22Rv1 (cell line): ENCODE data around the gene ZBTB42.

Experiments
- H3K27ac ChIP-seq: fragments of 450-650 bp; 2 replicates; pipeline ENCODE4 v1.5.1; 2017
- ZFX ChIP-seq: fragments of 450-650 bp; IDR thresholded peaks from 2 replicates; pipeline ENCODE4 v1.6.1; 2017; ENCODE audit warnings: antibody characterized with exemption, borderline replicate concordance
- TF ChIP-seq, protein P1 (sequence below): fragments of 450-650 bp; IDR thresholded peaks from 2 replicates; pipeline ENCODE4 v1.5.1; 2017; ENCODE audit warnings: mild to moderate bottlenecking

Gene ZBTB42

GRCh38 chr14:104766256-104766862, 34.5 kb upstream of the ZBTB42 start:
- H3K27ac ChIP-seq = 0 out of 2 replicates have a peak overlapping the region, but pooled peaks have one; percentile 18
- TF ChIP-seq ZFX = no peak
- TF ChIP-seq, protein P1, sequence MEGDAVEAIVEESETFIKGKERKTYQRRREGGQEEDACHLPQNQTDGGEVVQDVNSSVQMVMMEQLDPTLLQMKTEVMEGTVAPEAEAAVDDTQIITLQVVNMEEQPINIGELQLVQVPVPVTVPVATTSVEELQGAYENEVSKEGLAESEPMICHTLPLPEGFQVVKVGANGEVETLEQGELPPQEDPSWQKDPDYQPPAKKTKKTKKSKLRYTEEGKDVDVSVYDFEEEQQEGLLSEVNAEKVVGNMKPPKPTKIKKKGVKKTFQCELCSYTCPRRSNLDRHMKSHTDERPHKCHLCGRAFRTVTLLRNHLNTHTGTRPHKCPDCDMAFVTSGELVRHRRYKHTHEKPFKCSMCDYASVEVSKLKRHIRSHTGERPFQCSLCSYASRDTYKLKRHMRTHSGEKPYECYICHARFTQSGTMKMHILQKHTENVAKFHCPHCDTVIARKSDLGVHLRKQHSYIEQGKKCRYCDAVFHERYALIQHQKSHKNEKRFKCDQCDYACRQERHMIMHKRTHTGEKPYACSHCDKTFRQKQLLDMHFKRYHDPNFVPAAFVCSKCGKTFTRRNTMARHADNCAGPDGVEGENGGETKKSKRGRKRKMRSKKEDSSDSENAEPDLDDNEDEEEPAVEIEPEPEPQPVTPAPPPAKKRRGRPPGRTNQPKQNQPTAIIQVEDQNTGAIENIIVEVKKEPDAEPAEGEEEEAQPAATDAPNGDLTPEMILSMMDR = no peak

DNA sequence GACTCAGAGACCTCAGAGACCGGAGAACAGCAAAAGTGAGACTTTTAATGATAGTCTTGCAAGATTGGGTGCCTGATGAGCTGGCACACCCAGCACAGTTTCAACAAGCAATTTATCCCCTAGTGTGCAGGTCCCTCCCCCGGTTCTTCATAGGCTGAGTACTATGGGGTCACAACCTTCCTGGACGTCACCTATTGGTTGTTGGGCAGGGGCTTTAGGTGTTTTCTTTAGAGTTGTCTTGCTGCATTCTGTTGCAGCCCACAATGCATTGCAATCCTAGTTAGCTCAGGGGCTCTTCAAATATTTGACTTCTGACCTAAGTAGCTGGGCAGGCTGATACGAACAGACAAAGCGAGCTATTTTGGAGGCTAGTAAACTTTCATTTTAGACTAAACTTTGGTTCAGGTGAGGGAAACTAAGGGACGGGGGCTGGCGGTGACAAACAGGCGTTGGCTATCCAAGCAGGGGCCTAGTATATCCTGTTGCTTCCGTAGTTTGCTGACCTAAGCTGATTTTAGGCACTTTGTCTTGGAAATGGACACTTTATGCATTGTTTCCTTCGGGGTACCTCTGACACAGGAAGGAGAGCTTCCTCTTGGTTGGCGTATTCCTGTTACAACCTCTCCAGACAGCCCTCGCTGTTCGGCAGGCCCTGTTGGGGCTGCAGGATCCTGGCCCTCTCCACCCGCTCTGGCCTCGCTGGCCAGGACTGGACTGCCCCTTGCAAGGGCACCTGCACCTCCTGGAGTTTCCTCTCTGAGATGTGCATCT, 33.9 kb upstream of the ZBTB42 start:
- H3K27ac ChIP-seq = 0 out of 2 replicates have a peak overlapping the region, but pooled peaks have one; percentile 18
- TF ChIP-seq, protein P1 = no peak
- TF ChIP-seq ZFX = no peak

GRCh38 chr14:104767634-104767918, 33.3 kb upstream of the ZBTB42 start:
- 0 out of 2 replicates have a peak overlapping the region, but pooled peaks have one; percentile 18 for H3K27ac ChIP-seq
- TF ChIP-seq, protein P1 = no peak
- TF ChIP-seq ZFX = no peak

GRCh38 chr14:104768437-104769323, 32.2 kb upstream of the ZBTB42 start:
- peak overlapping the region; percentile 46 for H3K27ac ChIP-seq
- no peak for TF ChIP-seq ZFX
- TF ChIP-seq, protein P1 = peak; percentile 90

- peak overlapping the region; percentile 46; the same call in 1 of the 2 replicates for H3K27ac ChIP-seq
- TF ChIP-seq, protein P1 = no peak
- no peak for TF ChIP-seq ZFX
Measured at GRCh38 chr14:104769324-104770071, 31.4 kb upstream of the ZBTB42 start.

GRCh38 chr14:104770072-104770579, 30.8 kb upstream of the ZBTB42 start:
- no peak for TF ChIP-seq ZFX
- TF ChIP-seq, protein P1 = no peak
- peak overlapping the region; percentile 46; the same call in 1 of the 2 replicates for H3K27ac ChIP-seq
